GM12878 (cell line): ENCODE measurements around the gene MUC20. TPM values are rescaled to one million over a fixed set of nuclear protein-coding genes. Genes with fewer than 3 reads are reported as not detected.
"Not testable (repeated sequence)": the region's sequence is repeated elsewhere in the genome, so short reads cannot be mapped to it uniquely, and the experiment has no call there.

Experiments used
- ATAC-seq: fragments of 200-7000 bp; cut with Tn5 transposase; 3 replicates; pipeline ENCODE4 v1.9.1; 2020; ENCODE audit warnings: mild to moderate bottlenecking, moderate library complexity
- BruUV-seq: library from RNA; stranded (reverse); fragments of 400-500 nt; replicated peaks from 2 replicates; lab custom pipeline; 2021; lab: Mats Ljungman, UMichigan
- CTCF ChIA-PET: fragments of 300-600 bp; sonication (Branson Sonifier 250); formaldehyde crosslinking; extraction: SDS; loops from one replicate; lab custom pipeline; 2021; ENCODE audit warnings: inconsistent platforms; lab: Yijun Ruan, JAX
- POLR2A ChIA-PET: fragments of 350-600 bp; formaldehyde crosslinking; extraction: SDS; loops from one replicate; lab custom pipeline; 2021; ENCODE audit warnings: inconsistent platforms; lab: Charles Lee
- RAD21 ChIA-PET: fragments of 300-600 bp; sonication (Branson Sonifier 250); formaldehyde crosslinking; loops from one replicate; lab custom pipeline; 2023; ENCODE audit warnings: antibody characterized with exemption; ENCODE audit not compliant: unreplicated experiment; lab: Charles Lee
- SMC1A ChIA-PET: fragments of 300-600 bp; sonication (Branson Sonifier 250); formaldehyde crosslinking; loops from one replicate; lab custom pipeline; 2023; ENCODE audit not compliant: unreplicated experiment, uncharacterized antibody; lab: Charles Lee
- DNase-seq: peaks from one replicate; pipeline ENCODE4 v3.0.0-alpha.2; 2011; ENCODE audit warnings: low read depth, low spot score
- FAIRE-seq: peaks from 3 replicates; lab custom pipeline; 2011; peaks lifted over from hg19 to GRCh38; lab: Jason Lieb, UNC
- H2AFZ ChIP-seq: 2 replicates; pipeline ENCODE4 v1.6.0; 2011; ENCODE audit warnings: low read depth, low read length, control low read depth; ENCODE audit not compliant: control insufficient read depth
- H3K27ac ChIP-seq: 2 replicates; pipeline ENCODE4 v1.5.1; 2011; ENCODE audit warnings: control low read depth; ENCODE audit not compliant: control insufficient read depth, insufficient read depth
- H3K27me3 ChIP-seq, 2 experiments: replicated peaks in 1 of 2; 2 replicates each; pipeline versions ENCODE4 v1.6.0 to v1.6.1; 2011; ENCODE audit warnings: low read length in 1 of 2; ENCODE audit not compliant: control insufficient read depth in 2 of 2, insufficient read depth in 2 of 2
- H3K36me3 ChIP-seq, 2 experiments: 2 replicates each; pipeline ENCODE4 v1.5.1; 2011; ENCODE audit warnings: low read length in 1 of 2; ENCODE audit not compliant: control insufficient read depth in 2 of 2, insufficient read depth in 2 of 2
- H3K4me1 ChIP-seq: 2 replicates; pipeline ENCODE4 v1.6.1; 2011; ENCODE audit warnings: mild to moderate bottlenecking, low read length, moderate library complexity, mixed read lengths; ENCODE audit not compliant: control insufficient read depth, insufficient read depth
- H3K4me2 ChIP-seq: 2 replicates; pipeline ENCODE4 v1.6.0; 2011; ENCODE audit warnings: control low read depth; ENCODE audit not compliant: control insufficient read depth, insufficient read depth
- H3K4me3 ChIP-seq: fragments of 200-600 bp; sonication (generic); 2 replicates; pipeline ENCODE4 v1.5.1; 2016
- H3K79me2 ChIP-seq: 2 replicates; pipeline ENCODE4 v1.6.0; 2011; ENCODE audit warnings: low read length; ENCODE audit not compliant: control insufficient read depth, insufficient read depth
- H3K9ac ChIP-seq: 2 replicates; pipeline ENCODE4 v1.8.0; 2011; ENCODE audit warnings: low read length, control low read depth, mixed read lengths; ENCODE audit not compliant: control insufficient read depth, insufficient read depth
- H3K9me3 ChIP-seq: replicated peaks from 3 replicates; pipeline ENCODE4 v1.5.1; 2011; ENCODE audit warnings: mild to moderate bottlenecking, low read length; ENCODE audit not compliant: control insufficient read depth, insufficient read depth
- H4K20me1 ChIP-seq: 2 replicates; pipeline ENCODE4 v1.6.0; 2011; ENCODE audit not compliant: control insufficient read depth, insufficient read depth
- BRCA1 ChIP-seq: IDR thresholded peaks from 2 replicates; pipeline ENCODE4 v1.6.1; 2011; ENCODE audit warnings: low read depth, low read length, improper control_type of control experiment
- EP300 ChIP-seq, 2 experiments: fragments of 150-350 bp in 1 of 2; IDR thresholded peaks; 2 replicates each; pipeline ENCODE4 v1.6.1; 2011 to 2012; ENCODE audit warnings: low read depth in 2 of 2, low read length in 2 of 2, borderline replicate concordance in 1 of 2, improper control_type of control experiment in 1 of 2, inconsistent platforms in 1 of 2; ENCODE audit not compliant: control insufficient read depth in 1 of 2
- FOS ChIP-seq: IDR thresholded peaks from 3 replicates; pipeline ENCODE4 v1.6.1; 2011; ENCODE audit warnings: borderline replicate concordance; ENCODE audit not compliant: insufficient read length; ENCODE audit errors: extremely low read depth
- GATAD2B ChIP-seq: fragments of 450-650 bp; conservative IDR thresholded peaks from 2 replicates; pipeline ENCODE4 v1.6.1; 2017; ENCODE audit warnings: low read depth, mild to moderate bottlenecking, moderate library complexity
- HDAC6 ChIP-seq: fragments of 200-600 bp; sonication (generic); IDR thresholded peaks from one replicate; pipeline ENCODE4 v1.8.0; 2017; ENCODE audit warnings: antibody characterized with exemption; ENCODE audit not compliant: unreplicated experiment
- JUND ChIP-seq: IDR thresholded peaks from 2 replicates; pipeline ENCODE4 v1.6.1; 2012; ENCODE audit warnings: low read depth, mild to moderate bottlenecking, low read length, improper control_type of control experiment, moderate library complexity
- MTA3 ChIP-seq: IDR thresholded peaks from 2 replicates; pipeline ENCODE4 v1.6.1; 2012; ENCODE audit warnings: low read length, inconsistent platforms, borderline replicate concordance
- MYC ChIP-seq: IDR thresholded peaks from 2 replicates; pipeline ENCODE4 v1.6.1; 2011; ENCODE audit warnings: mild to moderate bottlenecking, low read length, moderate library complexity, inconsistent platforms; ENCODE audit not compliant: insufficient read depth, insufficient replicate concordance, insufficient read length, severe bottlenecking
- NKRF ChIP-seq: fragments of 450-650 bp; conservative IDR thresholded peaks from 2 replicates; pipeline ENCODE4 v1.6.1; 2017; ENCODE audit warnings: mild to moderate bottlenecking, moderate library complexity
- POLR2AphosphoS5 ChIP-seq: IDR thresholded peaks from 2 replicates; pipeline ENCODE4 v1.6.1; 2011; ENCODE audit warnings: mild to moderate bottlenecking, low read length, inconsistent platforms
- POU2F2 ChIP-seq: IDR thresholded peaks from 3 replicates; pipeline ENCODE4 v1.6.1; 2011; ENCODE audit warnings: low read depth, mild to moderate bottlenecking, low read length, borderline replicate concordance
- RAD21 ChIP-seq: IDR thresholded peaks from 2 replicates; pipeline ENCODE4 v1.6.1; 2011; ENCODE audit warnings: mild to moderate bottlenecking, low read depth, low read length, moderate library complexity; ENCODE audit not compliant: insufficient read depth
- SIX5 ChIP-seq: IDR thresholded peaks from 2 replicates; pipeline ENCODE4 v1.6.1; 2011; ENCODE audit warnings: mild to moderate bottlenecking, low read depth, low read length, moderate library complexity; ENCODE audit not compliant: severe bottlenecking
- SPI1 ChIP-seq: IDR thresholded peaks from 2 replicates; pipeline ENCODE4 v1.6.1; 2011; ENCODE audit warnings: low read depth, mild to moderate bottlenecking, low read length, moderate library complexity, borderline replicate concordance; ENCODE audit not compliant: insufficient read depth
- TCF12 ChIP-seq: IDR thresholded peaks from 2 replicates; pipeline ENCODE4 v1.6.1; 2011; ENCODE audit warnings: low read depth, mild to moderate bottlenecking, low read length
- WGBS: methylation state at CpG from one replicate; pipeline ENCODE4 v1.1.6; 2016; ENCODE audit warnings: low lambda C conversion rate; ENCODE audit not compliant: insufficient replicate concordance, insufficient coverage; ENCODE audit errors: missing lambda C conversion rate; 5-methylcytosine and 5-hydroxymethylcytosine counted together
- in situ Hi-C: fragments of 300-500 bp; cut with MboI; formaldehyde crosslinking; loops from 9 replicates; pipeline ENCODE4 v1.14.3; 2018; ENCODE audit warnings: mixed read lengths
- intact Hi-C: fragments of 100-400 bp; cut with micrococcal nuclease; formaldehyde crosslinking; loops from one replicate; pipeline ENCODE4 v1.14.2; 2022; ENCODE audit not compliant: unreplicated experiment
- polyA plus RNA-seq, 11 experiments: library from polyadenylated mRNA; depleted of rRNA in 4 of 11; unstranded in 6 of 11; stranded (reverse) in 5 of 11; fragments of >200 nt; fragmentation: Nextera tagmentation in 4 of 11; fragmentation: Illumina TruSeq in 1 of 11; extraction: Ambion mirVana in 4 of 11; extraction: Trizol in 1 of 11; gene quantifications; 1 replicate in 1 of 11; 2 replicates in 10 of 11; pipeline versions ENCODE4 v1.2.1 to v1.2.3, GENCODE V29; 2011 to 2016; ENCODE audit warnings: inconsistent platforms in 2 of 11, missing spikeins in 2 of 11, low read depth in 1 of 11
- total RNA-seq, 4 experiments: library from RNA; depleted of rRNA in 3 of 4; stranded (reverse); fragments of >200 nt in 3 of 4; fragmentation: Illumina TruSeq in 1 of 4; extraction: Trizol in 1 of 4; gene quantifications; 2 replicates each; pipeline versions ENCODE4 v1.2.1 to v1.2.3, GENCODE V29; 2013 to 2021

The MUC20 gene
- total and polyA plus RNA-seq, 10 of the 15 experiments (the other 5 are each of a cell fraction or from before 2014, with no cell fraction given), result 0.04 to 0.46 (median 0.17) TPM; not detected in 3

DNA sequence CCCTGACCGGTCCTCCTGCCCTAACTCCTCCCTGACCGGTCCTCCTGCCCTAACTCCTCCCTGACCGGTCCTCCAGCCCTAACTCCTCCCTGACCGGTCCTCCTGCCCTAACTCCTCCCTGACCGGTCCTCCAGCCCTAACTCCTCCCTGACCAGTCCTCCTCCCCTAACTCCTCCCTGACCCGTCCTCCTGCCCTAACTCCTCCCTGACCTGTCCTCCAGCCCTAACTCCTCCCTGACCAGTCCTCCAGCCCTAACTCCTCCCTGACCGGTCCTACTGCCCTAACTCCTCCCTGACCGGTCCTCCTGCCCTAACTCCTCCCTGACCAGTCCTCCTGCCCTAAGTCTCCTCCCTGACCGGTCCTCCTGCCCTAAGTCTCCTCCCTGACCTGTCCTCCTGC, 7.6 kb upstream of the MUC20 start:
- RAD21 ChIA-PET, SMC1A ChIA-PET, H4K20me1 ChIP-seq, H3K79me2 ChIP-seq, intact Hi-C loops, DNase-seq, H3K9me3 ChIP-seq, H3K4me2 ChIP-seq, ATAC-seq, CTCF ChIA-PET, H3K36me3 ChIP-seq, H3K27me3 ChIP-seq, H3K9ac ChIP-seq, H3K4me3 ChIP-seq, POLR2A ChIA-PET, FAIRE-seq, H2AFZ ChIP-seq, in situ Hi-C loops, H3K27ac ChIP-seq, H3K4me1 ChIP-seq, BruUV-seq: not testable (repeated sequence)
- 42% methylated on average over 6 of the region's 9 CpGs for WGBS

- no peak overlapping the region for H3K27ac ChIP-seq
- H3K9ac ChIP-seq, result no peak overlapping the region
- 57% methylated on average over 6 of the region's 6 CpGs for WGBS
- H4K20me1 ChIP-seq, result no peaks in the 10 kb centered on the region
- H2AFZ ChIP-seq, result no peak overlapping the region
- in situ Hi-C loops (no loop called here), intact Hi-C loops (loop anchor here (5.0 kb wide), 1 partner anchor 97 kb away; no protein-coding TSS in a partner anchor)
- H3K79me2 ChIP-seq, result no peaks in the 10 kb centered on the region
- FAIRE-seq, result no peak
- H3K4me3 ChIP-seq, result no peak overlapping the region
- ChIA-PET CTCF (no interaction called here), SMC1A (no interaction called here), RAD21 (no interaction called here), POLR2A (no interaction called here)
- H3K4me1 ChIP-seq, result no peaks in the 10 kb centered on the region
- no peaks in the 10 kb centered on the region for H3K9me3 ChIP-seq
- no peaks in the 10 kb centered on the region for H3K36me3 ChIP-seq
- no peak overlapping the region for H3K4me2 ChIP-seq
- no TSS peak for BruUV-seq
- ATAC-seq, result no peak
- TF ChIP-seq FOS, result no peak
- TF ChIP-seq HDAC6, result no peak
- no peak for TF ChIP-seq EP300 (IDR thresholded peaks at IDR 0.05; ENCODE audit: borderline replicate concordance in 1 of 2, control insufficient read depth in 1 of 2, low read depth in 2 of 2, low read length in 2 of 2)
- no peak for TF ChIP-seq MTA3
- TF ChIP-seq RAD21, result no peak
- TF ChIP-seq JUND, result no peak
- no peak for TF ChIP-seq MYC
- no peak for TF ChIP-seq SIX5
- TF ChIP-seq SPI1, result no peak
- no peak for TF ChIP-seq POU2F2
- TF ChIP-seq TCF12, result no peak
- TF ChIP-seq BRCA1, result no peak
- TF ChIP-seq NKRF, result no peak
- no peak for TF ChIP-seq POLR2AphosphoS5
- no peak for TF ChIP-seq GATAD2B
- H3K27me3 ChIP-seq, result no peaks in the 10 kb centered on the region
- no peak for DNase-seq
Observed at GRCh38 chr3:195714380-195715011, 6.3 kb upstream of the MUC20 start.
